ENCODE measurements around the gene SPINT2. TPM values are rescaled to one million over a fixed set of nuclear protein-coding genes. Genes with fewer than 3 reads are reported as not detected.
"Not testable (repeated sequence)": the region's sequence is repeated elsewhere in the genome, so short reads cannot be mapped to it uniquely, and the experiment has no call there.

SPINT2 gene
- total RNA-seq, 3 donors from 2014 or later: 15.6 to 27.5 (median 20.6) TPM

GRCh38 chr19:38250821-38251563 lies 13.4 kb upstream of the SPINT2 start:
- Mint-ChIP-seq H3K27me3 (ENCODE audit: low read depth) (peaks cover 8% of the 10 kb centered on the region), H3K4me3 (no peak overlapping the region), H3K9me3 (no peaks in the 10 kb centered on the region), H3K36me3 (ENCODE audit: insufficient read depth) (no peaks in the 10 kb centered on the region), H3K4me1 (ENCODE audit: low read depth) (no peaks in the 10 kb centered on the region)
- ATAC-seq: no peak
- DNase-seq: no peak

GRCh38 chr19:38251564-38252051 lies 12.8 kb upstream of the SPINT2 start:
- no peak for ATAC-seq
- no peak for DNase-seq
- H3K9me3 Mint-ChIP-seq: no peaks in the 10 kb centered on the region
- H3K4me3 Mint-ChIP-seq: no peak overlapping the region
- peaks cover under 1% of the 10 kb centered on the region for H3K4me1 Mint-ChIP-seq (ENCODE audit: low read depth)
- H3K36me3 Mint-ChIP-seq (ENCODE audit: insufficient read depth): no peaks in the 10 kb centered on the region
- H3K27me3 Mint-ChIP-seq (ENCODE audit: low read depth): peaks cover 9% of the 10 kb centered on the region

GRCh38 chr19:38252385-38252784 lies 12.0 kb upstream of the SPINT2 start:
- Mint-ChIP-seq H3K4me1 (ENCODE audit: low read depth) (peaks cover 2% of the 10 kb centered on the region), H3K4me3 (no peak overlapping the region), H3K27me3 (ENCODE audit: low read depth) (peaks cover 14% of the 10 kb centered on the region), H3K9me3 (no peaks in the 10 kb centered on the region), H3K36me3 (ENCODE audit: insufficient read depth) (no peaks in the 10 kb centered on the region)
- DNase-seq: no peak
- ATAC-seq: no peak

- ATAC-seq: no peak
- H3K4me3 Mint-ChIP-seq: no peak overlapping the region
- no peaks in the 10 kb centered on the region for H3K36me3 Mint-ChIP-seq (ENCODE audit: insufficient read depth)
- no peak for DNase-seq
- peaks cover 17% of the 10 kb centered on the region for H3K27me3 Mint-ChIP-seq (ENCODE audit: low read depth)
- H3K9me3 Mint-ChIP-seq: no peaks in the 10 kb centered on the region
- H3K4me1 Mint-ChIP-seq (ENCODE audit: low read depth): peaks cover 2% of the 10 kb centered on the region
Observed at GRCh38 chr19:38252941-38253691, 11.3 kb upstream of the SPINT2 start.

- DNase-seq (no peak), ATAC-seq (no peak)
- H3K27me3 Mint-ChIP-seq (ENCODE audit: low read depth): peaks cover 18% of the 10 kb centered on the region
- H3K4me3 Mint-ChIP-seq: no peak overlapping the region
- H3K36me3 Mint-ChIP-seq (ENCODE audit: insufficient read depth): no peaks in the 10 kb centered on the region
- H3K4me1 Mint-ChIP-seq (ENCODE audit: low read depth): peaks cover 2% of the 10 kb centered on the region
- no peaks in the 10 kb centered on the region for H3K9me3 Mint-ChIP-seq
Observed at GRCh38 chr19:38253788-38254187, 10.6 kb upstream of the SPINT2 start.

GRCh38 chr19:38255383-38256014 lies 8.9 kb upstream of the SPINT2 start:
- ATAC-seq (no peak), DNase-seq (no peak)
- peak overlapping the region; percentile 38 for H3K4me3 Mint-ChIP-seq
- H3K4me1 Mint-ChIP-seq (ENCODE audit: low read depth): peaks cover 2% of the 10 kb centered on the region
- H3K9me3 Mint-ChIP-seq: no peaks in the 10 kb centered on the region
- H3K36me3 Mint-ChIP-seq (ENCODE audit: insufficient read depth): no peaks in the 10 kb centered on the region
- H3K27me3 Mint-ChIP-seq (ENCODE audit: low read depth): peaks cover 21% of the 10 kb centered on the region

GRCh38 chr19:38261942-38262341 lies 2.4 kb upstream of the SPINT2 start:
- DNase-seq; H3K36me3 Mint-ChIP-seq (ENCODE audit: insufficient read depth); ATAC-seq; H3K9me3 Mint-ChIP-seq; H3K27me3 Mint-ChIP-seq (ENCODE audit: low read depth); H3K4me3 Mint-ChIP-seq: not testable (repeated sequence)
- H3K4me1 Mint-ChIP-seq (ENCODE audit: low read depth): peaks cover 24% of the 10 kb centered on the region

GRCh38 chr19:38262585-38263268 lies 1.6 kb upstream of the SPINT2 start:
- Mint-ChIP-seq H3K36me3 (ENCODE audit: insufficient read depth) (no peaks in the 10 kb centered on the region), H3K4me3 (no peak overlapping the region), H3K27me3 (ENCODE audit: low read depth) (peaks cover 7% of the 10 kb centered on the region), H3K4me1 (ENCODE audit: low read depth) (peaks cover 25% of the 10 kb centered on the region), H3K9me3 (no peaks in the 10 kb centered on the region)
- no peak for ATAC-seq
- no peak for DNase-seq

GRCh38 chr19:38263689-38264485 lies 486 bp upstream of the SPINT2 start:
- H3K36me3 Mint-ChIP-seq (ENCODE audit: insufficient read depth): no peaks in the 10 kb centered on the region
- peak; percentile 77 for DNase-seq
- H3K4me1 Mint-ChIP-seq (ENCODE audit: low read depth): peaks cover 25% of the 10 kb centered on the region
- no peaks in the 10 kb centered on the region for H3K9me3 Mint-ChIP-seq
- H3K27me3 Mint-ChIP-seq (ENCODE audit: low read depth): peaks cover 3% of the 10 kb centered on the region
- H3K4me3 Mint-ChIP-seq: peak overlapping the region; percentile 80
- peak; percentile 78 to 85 for ATAC-seq

GRCh38 chr19:38265213-38265861 lies 964 bp downstream of the SPINT2 start:
- Mint-ChIP-seq H3K4me1 (ENCODE audit: low read depth) (peaks cover 25% of the 10 kb centered on the region), H3K36me3 (ENCODE audit: insufficient read depth) (no peaks in the 10 kb centered on the region), H3K4me3 (peak overlapping the region; percentile 82), H3K9me3 (no peaks in the 10 kb centered on the region), H3K27me3 (ENCODE audit: low read depth) (no peaks in the 10 kb centered on the region)
- DNase-seq: no peak
- no peak for ATAC-seq

- Mint-ChIP-seq H3K4me3 (no peak overlapping the region), H3K9me3 (no peaks in the 10 kb centered on the region), H3K4me1 (ENCODE audit: low read depth) (peaks cover 25% of the 10 kb centered on the region), H3K27me3 (ENCODE audit: low read depth) (no peaks in the 10 kb centered on the region), H3K36me3 (ENCODE audit: insufficient read depth) (no peaks in the 10 kb centered on the region)
- DNase-seq: no peak
- ATAC-seq: no peak
Observed at GRCh38 chr19:38265921-38266429, 1.6 kb downstream of the SPINT2 start.

- Mint-ChIP-seq H3K4me3 (no peak overlapping the region), H3K4me1 (ENCODE audit: low read depth) (peaks cover 25% of the 10 kb centered on the region), H3K36me3 (ENCODE audit: insufficient read depth) (no peaks in the 10 kb centered on the region), H3K27me3 (ENCODE audit: low read depth) (no peaks in the 10 kb centered on the region), H3K9me3 (no peaks in the 10 kb centered on the region)
- ATAC-seq: no peak
- no peak for DNase-seq
Observed at GRCh38 chr19:38266981-38267597, 2.7 kb downstream of the SPINT2 start.
